ENCODE measurements around the gene SMIM35.

Gene SMIM35

DNA sequence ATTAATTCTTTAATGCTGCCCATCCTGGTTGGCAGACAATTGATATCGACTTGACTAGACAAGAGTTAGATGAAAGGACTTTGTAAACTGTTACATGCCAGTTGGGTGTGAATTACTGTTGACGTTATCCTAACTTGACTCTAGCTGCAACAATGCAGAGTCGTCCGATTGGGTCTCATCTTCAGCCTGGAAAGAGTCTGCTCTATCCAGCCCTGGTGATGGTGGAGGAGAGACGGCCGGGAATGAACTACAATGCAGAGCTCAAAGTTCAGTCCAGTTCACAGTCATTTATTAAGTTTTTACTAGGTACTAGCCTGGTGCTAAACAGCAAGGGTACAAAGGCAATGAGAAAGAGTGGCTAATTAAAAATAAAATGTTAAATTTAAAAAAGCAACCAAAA, 4.9 kb upstream of the SMIM35 start:
- no peak overlapping the region for H4K8ac ChIP-seq (ENCODE audit: low read depth, low read length)
- no peak overlapping the region for H4K5ac ChIP-seq (ENCODE audit: low read length)
- no peak overlapping the region for H3K4me3 ChIP-seq (ENCODE audit: low read length)
- H3K18ac ChIP-seq (ENCODE audit: low read length): no peak overlapping the region
- DNase-seq: no peak
- no peaks in the 10 kb centered on the region for H3K27me3 ChIP-seq (ENCODE audit: insufficient read depth, low read length, poor library complexity)
- H3K79me1 ChIP-seq (ENCODE audit: low read length): no peaks in the 10 kb centered on the region
- H3K4me1 ChIP-seq (ENCODE audit: control insufficient read depth, low read depth, low read length): no peaks in the 10 kb centered on the region
- H3K4ac ChIP-seq (ENCODE audit: low read depth, low read length): no peak overlapping the region
- no peak overlapping the region for H3K9ac ChIP-seq (ENCODE audit: low read length)
- no peak overlapping the region for H2AK5ac ChIP-seq (ENCODE audit: low read length)
- H3K27ac ChIP-seq (ENCODE audit: low read depth, low read length): no peak overlapping the region
- no peaks in the 10 kb centered on the region for H3K79me2 ChIP-seq (ENCODE audit: control insufficient read depth, insufficient read depth, low read length)
- H2BK15ac ChIP-seq (replicated peaks; ENCODE audit: low read depth): no peak overlapping the region
- H3K4me2 ChIP-seq (ENCODE audit: low read length): no peak overlapping the region
- H3K36me3 ChIP-seq (ENCODE audit: control insufficient read depth, insufficient read depth, low read length): no peaks in the 10 kb centered on the region
- H2BK5ac ChIP-seq (ENCODE audit: low read length): no peak overlapping the region
- no peak overlapping the region for H3K23ac ChIP-seq (ENCODE audit: low read length)
- no peak overlapping the region for H2BK120ac ChIP-seq (ENCODE audit: low read depth, low read length)
- WGBS (ENCODE audit: extremely low coverage, insufficient coverage, low lambda C conversion rate): no CpG with 5 or more reads among the region's 6 CpGs
- H3K56ac ChIP-seq (ENCODE audit: low read length): no peak overlapping the region

GRCh38 chr11:118090545-118091162, 3.9 kb upstream of the SMIM35 start:
- H4K5ac ChIP-seq (ENCODE audit: low read length): no peak overlapping the region
- no peak overlapping the region for H3K56ac ChIP-seq (ENCODE audit: low read length)
- H3K4ac ChIP-seq (ENCODE audit: low read depth, low read length): no peak overlapping the region
- no peak overlapping the region for H2BK5ac ChIP-seq (ENCODE audit: low read length)
- H3K4me2 ChIP-seq (ENCODE audit: low read length): no peak overlapping the region
- H3K9ac ChIP-seq (ENCODE audit: low read length): no peak overlapping the region
- DNase-seq: no peak
- H2BK15ac ChIP-seq (replicated peaks; ENCODE audit: low read depth): no peak overlapping the region
- WGBS (ENCODE audit: extremely low coverage, insufficient coverage, low lambda C conversion rate): no CpG with 5 or more reads among the region's 7 CpGs
- H2AK5ac ChIP-seq (ENCODE audit: low read length): no peak overlapping the region
- no peaks in the 10 kb centered on the region for H3K4me1 ChIP-seq (ENCODE audit: control insufficient read depth, low read depth, low read length)
- H4K8ac ChIP-seq (ENCODE audit: low read depth, low read length): no peak overlapping the region
- H3K79me2 ChIP-seq (ENCODE audit: control insufficient read depth, insufficient read depth, low read length): no peaks in the 10 kb centered on the region
- H3K27ac ChIP-seq (ENCODE audit: low read depth, low read length): no peak overlapping the region
- H3K36me3 ChIP-seq (ENCODE audit: control insufficient read depth, insufficient read depth, low read length): no peaks in the 10 kb centered on the region
- H3K18ac ChIP-seq (ENCODE audit: low read length): no peak overlapping the region
- no peak overlapping the region for H3K4me3 ChIP-seq (ENCODE audit: low read length)
- H3K79me1 ChIP-seq (ENCODE audit: low read length): no peaks in the 10 kb centered on the region
- no peak overlapping the region for H2BK120ac ChIP-seq (ENCODE audit: low read depth, low read length)
- no peak overlapping the region for H3K23ac ChIP-seq (ENCODE audit: low read length)
- H3K27me3 ChIP-seq (ENCODE audit: insufficient read depth, low read length, poor library complexity): no peaks in the 10 kb centered on the region

DNA sequence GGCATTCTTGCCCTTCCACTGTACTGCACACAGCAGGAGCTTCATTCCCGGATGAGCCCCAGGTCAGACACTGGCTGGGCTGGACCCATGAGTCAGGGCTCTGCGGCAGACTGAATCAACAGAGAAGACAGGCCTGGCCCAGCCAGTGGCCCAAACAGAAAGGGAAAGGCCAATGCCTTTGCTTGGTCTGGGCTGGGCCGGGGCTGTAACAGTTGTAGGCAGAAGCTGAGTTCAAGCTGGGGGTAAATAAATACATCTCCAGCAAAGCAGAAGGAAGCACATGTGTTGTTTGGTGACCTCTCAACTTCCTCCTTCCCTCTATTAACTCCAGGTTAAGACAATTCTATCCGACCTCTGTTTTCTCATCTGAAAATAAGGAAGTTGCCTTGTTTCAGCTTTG, 1.8 kb upstream of the SMIM35 start:
- H2BK5ac ChIP-seq (ENCODE audit: low read length): no peak overlapping the region
- no peak overlapping the region for H3K56ac ChIP-seq (ENCODE audit: low read length)
- H3K4me3 ChIP-seq (ENCODE audit: low read length): no peak overlapping the region
- DNase-seq: no peak
- no peak overlapping the region for H2BK120ac ChIP-seq (ENCODE audit: low read depth, low read length)
- no peaks in the 10 kb centered on the region for H3K79me2 ChIP-seq (ENCODE audit: control insufficient read depth, insufficient read depth, low read length)
- no peaks in the 10 kb centered on the region for H3K27me3 ChIP-seq (ENCODE audit: insufficient read depth, low read length, poor library complexity)
- H3K27ac ChIP-seq (ENCODE audit: low read depth, low read length): no peak overlapping the region
- no peak overlapping the region for H3K4ac ChIP-seq (ENCODE audit: low read depth, low read length)
- H3K23ac ChIP-seq (ENCODE audit: low read length): no peak overlapping the region
- H3K9ac ChIP-seq (ENCODE audit: low read length): no peak overlapping the region
- H4K8ac ChIP-seq (ENCODE audit: low read depth, low read length): no peak overlapping the region
- no CpG with 5 or more reads among the region's 4 CpGs for WGBS (ENCODE audit: extremely low coverage, insufficient coverage, low lambda C conversion rate)
- H3K4me2 ChIP-seq (ENCODE audit: low read length): no peak overlapping the region
- no peak overlapping the region for H2AK5ac ChIP-seq (ENCODE audit: low read length)
- no peaks in the 10 kb centered on the region for H3K4me1 ChIP-seq (ENCODE audit: control insufficient read depth, low read depth, low read length)
- no peak overlapping the region for H3K18ac ChIP-seq (ENCODE audit: low read length)
- H3K36me3 ChIP-seq (ENCODE audit: control insufficient read depth, insufficient read depth, low read length): no peaks in the 10 kb centered on the region
- H3K79me1 ChIP-seq (ENCODE audit: low read length): no peaks in the 10 kb centered on the region
- H2BK15ac ChIP-seq (replicated peaks; ENCODE audit: low read depth): no peak overlapping the region
- no peak overlapping the region for H4K5ac ChIP-seq (ENCODE audit: low read length)

DNA sequence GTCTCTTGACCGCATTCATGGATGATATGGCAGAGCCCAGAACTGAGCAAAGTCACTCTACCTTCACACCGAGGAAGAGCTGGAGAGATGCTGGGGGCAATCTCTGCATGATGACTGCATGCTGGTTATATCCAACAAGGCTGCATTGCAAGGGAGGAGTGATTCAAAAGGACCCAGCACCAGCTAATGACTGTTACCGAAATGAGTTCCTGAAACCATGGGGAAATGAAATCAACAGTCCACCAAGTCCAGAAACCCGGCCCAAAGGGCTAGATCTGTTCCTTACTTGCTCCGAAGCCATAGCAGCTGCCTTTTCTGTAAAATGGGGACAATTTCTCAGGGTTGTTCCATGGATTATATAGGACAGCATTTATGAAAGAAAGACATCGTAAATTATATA, 1.2 kb upstream of the SMIM35 start:
- WGBS (ENCODE audit: extremely low coverage, insufficient coverage, low lambda C conversion rate): no CpG with 5 or more reads among the region's 6 CpGs
- no peak overlapping the region for H3K27ac ChIP-seq (ENCODE audit: low read depth, low read length)

GRCh38 chr11:118084656-118085055, 2.1 kb downstream of the SMIM35 start:
- Histone ChIP-seq H2AK5ac (ENCODE audit: low read length) (no peak overlapping the region), H3K27me3 (ENCODE audit: insufficient read depth, low read length, poor library complexity) (no peaks in the 10 kb centered on the region), H3K56ac (ENCODE audit: low read length) (no peak overlapping the region), H3K18ac (ENCODE audit: low read length) (no peak overlapping the region), H3K4ac (ENCODE audit: low read depth, low read length) (no peak overlapping the region), H4K5ac (ENCODE audit: low read length) (no peak overlapping the region), H3K27ac (ENCODE audit: low read depth, low read length) (no peak overlapping the region), H3K9ac (ENCODE audit: low read length) (no peak overlapping the region), H3K79me1 (ENCODE audit: low read length) (no peaks in the 10 kb centered on the region), H3K79me2 (ENCODE audit: control insufficient read depth, insufficient read depth, low read length) (no peaks in the 10 kb centered on the region), H2BK120ac (ENCODE audit: low read depth, low read length) (no peak overlapping the region), H3K4me3 (ENCODE audit: low read length) (no peak overlapping the region), H3K36me3 (ENCODE audit: control insufficient read depth, insufficient read depth, low read length) (no peaks in the 10 kb centered on the region), H3K23ac (ENCODE audit: low read length) (no peak overlapping the region), H3K4me2 (ENCODE audit: low read length) (no peak overlapping the region), H2BK5ac (ENCODE audit: low read length) (no peak overlapping the region), H3K4me1 (ENCODE audit: control insufficient read depth, low read depth, low read length) (no peaks in the 10 kb centered on the region), H2BK15ac (replicated peaks; ENCODE audit: low read depth) (no peak overlapping the region), H4K8ac (ENCODE audit: low read depth, low read length) (no peak overlapping the region)
- no peak for DNase-seq

More for the DNA sequence above, 1.2 kb upstream of the SMIM35 start:
- Histone ChIP-seq H4K5ac (ENCODE audit: low read length) (no peak overlapping the region), H4K8ac (ENCODE audit: low read depth, low read length) (no peak overlapping the region), H2BK5ac (ENCODE audit: low read length) (no peak overlapping the region), H3K9ac (ENCODE audit: low read length) (no peak overlapping the region), H3K4me1 (ENCODE audit: control insufficient read depth, low read depth, low read length) (no peaks in the 10 kb centered on the region), H3K27me3 (ENCODE audit: insufficient read depth, low read length, poor library complexity) (no peaks in the 10 kb centered on the region), H3K79me1 (ENCODE audit: low read length) (no peaks in the 10 kb centered on the region), H3K36me3 (ENCODE audit: control insufficient read depth, insufficient read depth, low read length) (no peaks in the 10 kb centered on the region), H3K23ac (ENCODE audit: low read length) (no peak overlapping the region), H2AK5ac (ENCODE audit: low read length) (no peak overlapping the region), H3K4me3 (ENCODE audit: low read length) (no peak overlapping the region), H3K79me2 (ENCODE audit: control insufficient read depth, insufficient read depth, low read length) (no peaks in the 10 kb centered on the region), H3K4ac (ENCODE audit: low read depth, low read length) (no peak overlapping the region), H2BK120ac (ENCODE audit: low read depth, low read length) (no peak overlapping the region), H3K18ac (ENCODE audit: low read length) (no peak overlapping the region), H3K56ac (ENCODE audit: low read length) (no peak overlapping the region), H3K4me2 (ENCODE audit: low read length) (no peak overlapping the region), H2BK15ac (replicated peaks; ENCODE audit: low read depth) (no peak overlapping the region)
- DNase-seq: no peak

GRCh38 chr11:118084247-118084646, 2.5 kb downstream of the SMIM35 start:
- no peaks in the 10 kb centered on the region for H3K79me2 ChIP-seq (ENCODE audit: control insufficient read depth, insufficient read depth, low read length)
- H3K23ac ChIP-seq (ENCODE audit: low read length): no peak overlapping the region
- H3K9ac ChIP-seq (ENCODE audit: low read length): no peak overlapping the region
- H3K4me2 ChIP-seq (ENCODE audit: low read length): no peak overlapping the region
- DNase-seq: no peak
- no peaks in the 10 kb centered on the region for H3K27me3 ChIP-seq (ENCODE audit: insufficient read depth, low read length, poor library complexity)
- H3K4me3 ChIP-seq (ENCODE audit: low read length): no peak overlapping the region
- H3K79me1 ChIP-seq (ENCODE audit: low read length): no peaks in the 10 kb centered on the region
- no peak overlapping the region for H2BK15ac ChIP-seq (replicated peaks; ENCODE audit: low read depth)
- no peak overlapping the region for H2AK5ac ChIP-seq (ENCODE audit: low read length)
- H3K4me1 ChIP-seq (ENCODE audit: control insufficient read depth, low read depth, low read length): no peaks in the 10 kb centered on the region
- H2BK5ac ChIP-seq (ENCODE audit: low read length): no peak overlapping the region
- no CpG with 5 or more reads among the region's 4 CpGs for WGBS (ENCODE audit: extremely low coverage, insufficient coverage, low lambda C conversion rate)
- H3K27ac ChIP-seq (ENCODE audit: low read depth, low read length): no peak overlapping the region
- H3K36me3 ChIP-seq (ENCODE audit: control insufficient read depth, insufficient read depth, low read length): no peaks in the 10 kb centered on the region
- no peak overlapping the region for H3K56ac ChIP-seq (ENCODE audit: low read length)
- no peak overlapping the region for H3K4ac ChIP-seq (ENCODE audit: low read depth, low read length)
- no peak overlapping the region for H4K8ac ChIP-seq (ENCODE audit: low read depth, low read length)
- no peak overlapping the region for H4K5ac ChIP-seq (ENCODE audit: low read length)
- no peak overlapping the region for H3K18ac ChIP-seq (ENCODE audit: low read length)
- H2BK120ac ChIP-seq (ENCODE audit: low read depth, low read length): no peak overlapping the region

Data from mesendoderm (in vitro differentiated cells).